Activated CD8-positive, alpha-beta T cell treated with anti-CD3 and anti-CD28 coated beads for 36 hours (primary cell): ENCODE measurements around the gene EFCAB12. TPM values are rescaled to one million over a fixed set of nuclear protein-coding genes. Genes with fewer than 3 reads are reported as not detected.
"Not testable (repeated sequence)": the region's sequence is repeated elsewhere in the genome, so short reads cannot be mapped to it uniquely, and the experiment has no call there.

ENCODE experiments used
- ATAC-seq: fragments of 200-7000 bp; cut with Tn5 transposase; one replicate; pipeline ENCODE4 v1.10.0; 2021; ENCODE audit warnings: mild to moderate bottlenecking, moderate library complexity
- CTCF ChIA-PET: fragments of 350-600 bp; sonication (Branson Sonifier 250); formaldehyde crosslinking; loops from one replicate; lab custom pipeline; 2021; ENCODE audit warnings: antibody characterized with exemption; lab: Charles Lee
- POLR2A ChIA-PET: fragments of 350-600 bp; sonication (Branson Sonifier 250); formaldehyde crosslinking; loops from one replicate; lab custom pipeline; 2021; ENCODE audit warnings: antibody characterized with exemption; lab: Charles Lee
- DNase-seq: peaks from one replicate; pipeline ENCODE4 v3.0.0-alpha.2; 2020
- H3K27ac Mint-ChIP-seq: one replicate; pipeline ENCODE4 v1.8.0; 2021; ENCODE audit warnings: mild to moderate bottlenecking, mixed read lengths
- H3K27me3 Mint-ChIP-seq: one replicate; pipeline ENCODE4 v1.8.0; 2021; ENCODE audit warnings: mixed read lengths
- H3K36me3 Mint-ChIP-seq: one replicate; pipeline ENCODE4 v1.8.0; 2021; ENCODE audit warnings: low read depth, mixed read lengths
- H3K4me1 Mint-ChIP-seq: one replicate; pipeline ENCODE4 v1.8.0; 2021; ENCODE audit warnings: low read depth, mixed read lengths
- H3K4me3 Mint-ChIP-seq: one replicate; pipeline ENCODE4 v1.8.0; 2021; ENCODE audit warnings: mild to moderate bottlenecking, moderate library complexity, mixed read lengths
- H3K9me3 Mint-ChIP-seq: one replicate; pipeline ENCODE4 v1.8.0; 2021; ENCODE audit warnings: mixed read lengths
- CTCF ChIP-seq: fragments of 200-600 bp; IDR thresholded peaks from one replicate; pipeline ENCODE4 v1.8.0; 2022; ENCODE audit warnings: antibody characterized with exemption, mild to moderate bottlenecking
- intact Hi-C: fragments of 100-400 bp; cut with micrococcal nuclease; formaldehyde crosslinking; loops from one replicate; pipeline ENCODE4 v1.10.0; 2022
- total RNA-seq, 2 experiments: library from RNA; stranded (reverse); gene quantifications; one replicate each; pipeline ENCODE4 v1.2.3, GENCODE V29; 2021

Gene EFCAB12
- total RNA-seq, 2 experiments from 2014 or later = 0.56 to 0.65 TPM

GRCh38 chr3:129416415-129416814 lies 12.0 kb downstream of the EFCAB12 start:
- TF ChIP-seq CTCF = no peak
- ATAC-seq = no peak
- Mint-ChIP-seq H3K9me3 (no peaks in the 10 kb centered on the region), H3K36me3 (no peaks in the 10 kb centered on the region), H3K4me3 (no peak overlapping the region), H3K27me3 (no peaks in the 10 kb centered on the region), H3K27ac (no peak overlapping the region), H3K4me1 (no peaks in the 10 kb centered on the region)
- no peak for DNase-seq
- CTCF ChIA-PET = no interaction called here
- POLR2A ChIA-PET = no interaction called here
- intact Hi-C loops = no loop called here

DNA sequence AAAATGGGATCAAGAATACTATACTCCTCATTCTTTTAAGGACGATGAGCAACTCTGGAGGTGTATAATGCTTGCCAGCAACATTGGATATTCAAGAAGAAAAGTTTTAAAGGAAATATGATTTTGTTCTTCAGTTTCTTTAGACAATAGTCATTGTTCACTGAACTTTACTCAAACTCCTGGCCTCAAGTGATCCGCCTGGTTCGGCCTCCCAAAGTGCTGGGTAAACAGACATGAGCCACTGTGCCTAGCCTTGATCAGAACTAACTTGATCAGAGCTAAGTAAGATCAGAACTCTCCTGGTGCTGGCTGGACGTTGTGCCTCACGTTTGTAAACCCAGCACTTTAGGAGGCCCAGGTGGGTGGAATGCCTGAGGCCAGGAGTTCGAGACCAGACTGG lies 12.6 kb downstream of the EFCAB12 start:
- intact Hi-C loops = no loop called here
- Mint-ChIP-seq H3K36me3 (no peaks in the 10 kb centered on the region), H3K4me3 (no peak overlapping the region), H3K27ac (no peak overlapping the region), H3K4me1 (no peaks in the 10 kb centered on the region), H3K9me3 (no peaks in the 10 kb centered on the region), H3K27me3 (no peaks in the 10 kb centered on the region)
- DNase-seq (no peak), ATAC-seq (no peak)
- ChIA-PET CTCF (interaction anchor here (1.7 kb wide), 1 partner anchor 33 kb away, joined by 6 read pairs; no protein-coding TSS in a partner anchor), POLR2A (no interaction called here)
- no peak for TF ChIP-seq CTCF

- intact Hi-C loops = no loop called here
- CTCF ChIA-PET = interaction anchor here (1.7 kb wide), 1 partner anchor 32 kb away, joined by 6 read pairs; no protein-coding TSS in a partner anchor
- Mint-ChIP-seq H3K4me1 (no peaks in the 10 kb centered on the region), H3K9me3 (no peaks in the 10 kb centered on the region), H3K27me3 (no peaks in the 10 kb centered on the region), H3K36me3 (no peaks in the 10 kb centered on the region), H3K4me3 (no peak overlapping the region), H3K27ac (no peak overlapping the region)
- DNase-seq (no peak), ATAC-seq (no peak)
- TF ChIP-seq CTCF = no peak
- POLR2A ChIA-PET = interaction anchor here (0.5 kb wide), 1 partner anchor 42 kb away, joined by 3 read pairs; no protein-coding TSS in a partner anchor
Observed at GRCh38 chr3:129415378-129415777, 13.1 kb downstream of the EFCAB12 start.

DNA sequence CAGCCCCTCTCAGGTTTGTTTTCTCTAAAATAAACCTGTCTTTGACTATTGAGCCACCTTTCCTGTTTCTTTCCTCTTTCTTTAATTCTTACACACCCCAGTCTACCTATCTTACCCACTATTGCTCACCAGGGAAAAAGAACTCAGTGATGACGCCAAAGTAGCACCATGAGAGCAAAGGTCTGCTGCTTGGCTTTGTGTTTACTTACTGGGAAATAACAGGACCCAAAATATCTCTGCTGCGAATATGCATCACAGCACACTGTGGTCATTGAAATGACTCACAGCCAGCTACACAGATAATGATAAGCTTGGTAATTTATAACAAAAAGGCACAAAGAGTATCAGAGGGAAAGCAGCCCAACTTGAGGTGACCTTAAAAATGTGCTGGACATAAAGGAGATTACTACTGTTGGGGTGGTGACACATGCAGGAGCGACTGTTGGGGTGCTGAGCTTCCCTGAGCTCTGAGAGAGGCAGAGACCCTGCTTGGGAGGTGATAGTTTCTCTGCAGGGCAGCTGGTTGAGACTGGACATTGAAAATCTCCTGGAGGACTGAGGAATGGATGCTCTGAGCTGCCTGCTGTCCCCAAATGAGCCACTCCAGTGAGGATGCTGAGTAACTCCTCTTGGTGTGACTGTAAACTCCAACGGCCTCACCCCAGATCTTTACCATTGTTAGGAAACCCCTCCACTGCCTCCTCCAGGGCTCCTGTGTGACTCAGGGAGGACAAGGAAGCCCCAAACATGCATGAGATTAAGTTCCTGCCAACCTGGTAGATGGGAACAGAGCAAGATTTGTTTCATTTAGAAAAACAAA lies 14.5 kb downstream of the EFCAB12 start:
- TF ChIP-seq CTCF = no peak
- Mint-ChIP-seq H3K27ac (no peak overlapping the region), H3K4me3 (no peak overlapping the region), H3K27me3 (no peaks in the 10 kb centered on the region), H3K4me1 (no peaks in the 10 kb centered on the region), H3K36me3 (no peaks in the 10 kb centered on the region), H3K9me3 (no peaks in the 10 kb centered on the region)
- ChIA-PET CTCF (interaction anchor here (0.6 to 1.8 kb wide), 5 partner anchors 14 to 396 kb away, joined by 4 to 11 read pairs (median 6); no protein-coding TSS in a partner anchor), POLR2A (interaction anchor here (1.2 kb wide), 1 partner anchor 14 kb away, joined by 4 read pairs; no protein-coding TSS in a partner anchor)
- intact Hi-C loops = no loop called here
- no peak for ATAC-seq
- no peak for DNase-seq

DNA sequence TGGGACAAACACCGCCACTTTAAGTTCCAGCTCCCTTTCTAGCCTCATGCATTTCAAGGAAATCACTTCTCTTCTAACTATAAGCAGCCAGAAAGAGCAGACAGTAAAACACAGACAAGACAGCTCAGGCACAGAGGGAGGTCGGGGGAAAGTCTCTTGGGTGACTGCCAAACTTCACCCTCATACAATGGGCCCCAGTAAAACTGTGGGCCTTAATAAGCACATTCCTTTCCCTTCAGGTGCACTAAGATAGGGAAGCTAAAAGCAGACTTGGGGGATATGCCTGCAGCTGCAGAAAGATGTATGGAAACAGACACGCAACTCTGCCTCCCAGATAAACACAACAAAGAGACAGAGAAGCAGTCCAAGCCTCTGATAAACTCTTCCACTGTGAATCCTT lies 15.2 kb downstream of the EFCAB12 start:
- POLR2A ChIA-PET = interaction anchor here (1.0 kb wide), 1 partner anchor 13 kb away, joined by 3 read pairs; no protein-coding TSS in a partner anchor
- H3K9me3 Mint-ChIP-seq, H3K4me3 Mint-ChIP-seq, DNase-seq, H3K27me3 Mint-ChIP-seq, ATAC-seq, H3K27ac Mint-ChIP-seq, H3K4me1 Mint-ChIP-seq, H3K36me3 Mint-ChIP-seq, intact Hi-C loops: not testable (repeated sequence)
- CTCF ChIA-PET = interaction anchor here (1.7 to 1.8 kb wide), 2 partner anchors 14 to 30 kb away, joined by 6 to 11 read pairs; no protein-coding TSS in a partner anchor
